CD14-positive monocyte (primary cell): ENCODE results near the gene FGD3. TPM values are rescaled to one million over a fixed set of nuclear protein-coding genes. Genes with fewer than 3 reads are reported as not detected.

Experiments used
- DNase-seq, 3 donors: peaks; one replicate each; pipeline ENCODE4 v3.0.0-alpha.2; 2011 to 2022
- H2AFZ ChIP-seq: 2 replicates; pipeline ENCODE4 v1.6.0; 2012; ENCODE audit warnings: mild to moderate bottlenecking, low read depth, low read length, inconsistent platforms; ENCODE audit not compliant: insufficient read depth, poor library complexity, severe bottlenecking
- H3K27ac ChIP-seq, 2 donors: 1 replicate in 1 of 2; 2 replicates in 1 of 2; pipeline ENCODE4 v1.5.1; 2012 to 2013; ENCODE audit warnings: low read length in 2 of 2, control low read depth in 1 of 2, inconsistent platforms in 1 of 2, low read depth in 1 of 2, mild to moderate bottlenecking in 1 of 2
- H3K27me3 ChIP-seq, 2 donors: one replicate each; pipeline versions ENCODE4 v1.6.0 to v1.6.1; 2011 to 2013; ENCODE audit warnings: low read length in 2 of 2; ENCODE audit not compliant: control insufficient read depth in 2 of 2, insufficient read depth in 2 of 2
- H3K36me3 ChIP-seq, 2 donors: replicated peaks in 1 of 2; 1 replicate in 1 of 2; 2 replicates in 1 of 2; pipeline versions ENCODE4 v1.5.1 to v1.6.1; 2012 to 2013; ENCODE audit warnings: low read length in 2 of 2, control low read depth in 1 of 2, inconsistent platforms in 1 of 2, mild to moderate bottlenecking in 1 of 2; ENCODE audit not compliant: insufficient read depth in 2 of 2, control insufficient read depth in 1 of 2
- H3K4me1 ChIP-seq, 2 donors: 1 replicate in 1 of 2; 2 replicates in 1 of 2; pipeline versions ENCODE4 v1.5.1 to v1.6.1; 2012 to 2013; ENCODE audit warnings: low read length in 2 of 2, control low read depth in 1 of 2, inconsistent platforms in 1 of 2, mild to moderate bottlenecking in 1 of 2, moderate library complexity in 1 of 2; ENCODE audit not compliant: insufficient read depth in 2 of 2, control insufficient read depth in 1 of 2
- H3K4me2 ChIP-seq: replicated peaks from 2 replicates; pipeline ENCODE3; 2012; ENCODE audit warnings: low read length, moderate library complexity, mild to moderate bottlenecking; ENCODE audit not compliant: poor library complexity, severe bottlenecking; ENCODE audit errors: extremely low read depth
- H3K4me3 ChIP-seq, 3 experiments: fragments of 200-600 bp in 1 of 3; sonication (generic) in 1 of 3; replicated peaks in 1 of 3; 1 replicate in 2 of 3; 2 replicates in 1 of 3; pipeline ENCODE4 v1.5.1; 2011 to 2013; ENCODE audit warnings: low read length in 3 of 3, mild to moderate bottlenecking in 3 of 3, control low read depth in 2 of 3, low read depth in 2 of 3, inconsistent platforms in 1 of 3, moderate library complexity in 1 of 3
- H3K79me2 ChIP-seq: 2 replicates; pipeline ENCODE4 v1.6.0; 2012; ENCODE audit warnings: mild to moderate bottlenecking, control low read depth, inconsistent platforms, low read length, moderate library complexity; ENCODE audit not compliant: insufficient read depth
- H3K9ac ChIP-seq: 2 replicates; pipeline ENCODE4 v1.6.0; 2017; ENCODE audit warnings: low read length, mild to moderate bottlenecking; ENCODE audit not compliant: insufficient read depth, poor library complexity, severe bottlenecking
- H3K9me3 ChIP-seq, 2 donors: replicated peaks in 1 of 2; 1 replicate in 1 of 2; 2 replicates in 1 of 2; pipeline versions ENCODE4 v1.5.1 to v1.6.1; 2012 to 2013; ENCODE audit warnings: low read length in 2 of 2, control low read depth in 1 of 2; ENCODE audit not compliant: control insufficient read depth in 1 of 2, insufficient read depth in 1 of 2
- H4K20me1 ChIP-seq: 2 replicates; pipeline ENCODE4 v1.6.0; 2012; ENCODE audit warnings: mild to moderate bottlenecking, low read length, control low read depth, moderate library complexity; ENCODE audit not compliant: insufficient read depth
- H3K27ac Mint-ChIP-seq, 7 donors: one replicate each; pipeline ENCODE4 v1.8.0; 2020; ENCODE audit warnings: mild to moderate bottlenecking in 7 of 7, mixed read lengths in 7 of 7, moderate library complexity in 6 of 7, inconsistent platforms in 2 of 7
- H3K27me3 Mint-ChIP-seq, 3 donors: one replicate each; pipeline ENCODE4 v1.8.0; 2021 to 2022; ENCODE audit warnings: low read depth in 3 of 3, mild to moderate bottlenecking in 3 of 3, mixed read lengths in 3 of 3, moderate library complexity in 3 of 3, inconsistent platforms in 1 of 3
- H3K36me3 Mint-ChIP-seq, 2 donors: one replicate each; pipeline ENCODE4 v1.8.0; 2020; ENCODE audit warnings: mixed read lengths in 2 of 2, inconsistent platforms in 1 of 2, mild to moderate bottlenecking in 1 of 2
- H3K4me1 Mint-ChIP-seq: one replicate; pipeline ENCODE4 v1.8.0; 2020; ENCODE audit warnings: mild to moderate bottlenecking, mixed read lengths
- H3K4me3 Mint-ChIP-seq, 2 donors: one replicate each; pipeline ENCODE4 v1.8.0; 2020; ENCODE audit warnings: mild to moderate bottlenecking in 2 of 2, mixed read lengths in 2 of 2, moderate library complexity in 1 of 2
- H3K9me3 Mint-ChIP-seq, 7 donors: one replicate each; pipeline ENCODE4 v1.8.0; 2020 to 2022; ENCODE audit warnings: mixed read lengths in 7 of 7, mild to moderate bottlenecking in 6 of 7, moderate library complexity in 6 of 7, inconsistent platforms in 2 of 7
- WGBS: methylation state at CpG from one replicate; pipeline ENCODE4 v1.1.5; 2013; ENCODE audit warnings: missing lambda C conversion rate; ENCODE audit not compliant: insufficient coverage; 5-methylcytosine and 5-hydroxymethylcytosine counted together
- intact Hi-C, 2 donors: fragments of 100-400 bp; cut with micrococcal nuclease; formaldehyde crosslinking; loops; one replicate each; pipeline versions ENCODE4 v1.15.0 to v1.15.1; 2023
- polyA plus RNA-seq, 3 donors: library from polyadenylated mRNA; depleted of rRNA in 1 of 3; unstranded in 2 of 3; stranded (reverse) in 1 of 3; fragments of 300-500 nt in 2 of 3; fragments of >200 nt in 1 of 3; fragmentation: Illumina TruSeq in 2 of 3; gene quantifications; 1 replicate in 2 of 3; 2 replicates in 1 of 3; pipeline ENCODE4 v1.2.3, GENCODE V29; 2012 to 2021
- TF ChIP-seq, protein P1 (sequence below): fragments of 200-600 bp; IDR thresholded peaks from one replicate; pipeline ENCODE4 v1.8.0; 2022; ENCODE audit warnings: antibody characterized with exemption, mild to moderate bottlenecking

The FGD3 gene
- polyA plus RNA-seq, 3 donors: 32.4 to 120 (median 56.2) TPM

DNA sequence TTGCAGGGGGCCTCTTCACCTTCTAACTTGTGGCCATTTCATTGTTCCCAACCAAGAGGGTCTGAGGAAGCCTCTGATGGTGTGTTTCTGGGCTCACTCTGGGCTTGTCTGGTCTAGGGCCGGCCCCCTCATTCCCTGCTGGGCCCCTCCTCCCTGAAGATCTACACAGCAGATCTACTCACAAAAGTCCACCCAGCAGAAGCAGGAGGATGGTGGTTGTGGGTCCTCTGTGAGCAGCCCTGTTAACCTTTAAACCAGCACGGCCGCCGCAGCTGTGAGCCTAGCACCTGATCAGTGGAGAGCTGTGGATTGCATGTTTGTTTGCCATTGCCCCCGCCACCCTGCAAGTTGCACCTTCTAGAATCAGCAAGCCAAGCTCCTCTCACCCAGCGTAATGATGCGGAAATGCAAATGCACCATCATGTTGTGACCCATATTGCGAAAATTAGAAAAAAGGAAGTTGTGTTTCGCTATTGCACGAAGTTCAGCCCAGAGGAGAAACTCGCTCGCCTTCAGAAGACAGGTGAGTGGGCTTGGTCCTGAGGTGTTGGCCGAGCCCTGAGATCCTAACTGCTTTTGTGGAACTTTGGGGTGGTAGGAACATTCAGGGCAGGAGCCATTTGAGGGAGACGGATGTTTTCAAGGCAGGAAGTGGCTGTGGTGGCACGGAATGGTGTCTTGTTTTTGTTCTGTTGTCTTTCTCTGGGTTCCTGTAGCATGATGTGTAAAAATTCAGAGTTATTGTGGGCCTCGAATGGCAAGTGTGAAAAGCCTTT lies 16.7 kb downstream of the FGD3 start:
- 0% methylated on average over 15 of the region's 16 CpGs for WGBS
- peak overlapping the region; percentile 92 for H3K9ac ChIP-seq

DNA sequence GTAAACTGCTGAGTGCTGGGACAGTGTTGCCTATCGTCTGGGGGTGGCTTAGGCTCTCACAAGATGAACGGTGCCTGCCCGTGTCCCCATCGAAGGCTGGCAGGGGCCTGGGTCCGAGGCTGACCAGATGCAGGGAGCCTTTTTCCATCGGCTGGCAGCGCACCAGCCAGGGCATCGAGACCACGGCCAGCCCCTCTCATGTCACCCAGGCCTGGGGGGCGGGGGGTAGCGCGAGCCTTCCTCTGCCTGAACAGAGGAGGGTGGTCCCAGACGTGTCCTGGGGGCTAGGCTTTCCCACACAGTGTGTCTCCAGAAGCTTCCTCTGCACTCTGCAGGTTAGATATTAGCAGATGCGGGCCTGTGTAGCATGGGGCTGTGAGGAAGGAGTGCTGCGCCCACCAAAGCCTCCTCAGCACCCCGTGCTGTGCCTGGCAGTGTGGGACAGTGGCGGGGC lies 17.3 kb downstream of the FGD3 start:
- Histone ChIP-seq H3K36me3 (peaks cover 3 to 15% of the 10 kb centered on the region in 2 donors), H2AFZ (peak overlapping the region; percentile 84), H4K20me1 (peaks cover 49% of the 10 kb centered on the region), H3K4me2 (peak overlapping the region; percentile 98), H3K4me3 (peak overlapping the region; percentile 60 to 94 (median 90)), H3K4me1 (peaks cover 55 to 63% of the 10 kb centered on the region in 2 donors), H3K9ac (peak overlapping the region; percentile 92), H3K27me3 (no peaks in the 10 kb centered on the region), H3K9me3 (peaks cover 6 to 10% of the 10 kb centered on the region in 2 donors), H3K79me2 (peaks cover 69% of the 10 kb centered on the region), H3K27ac (peak overlapping the region; percentile 91 to 97)
- peaks cover 56% of the 10 kb centered on the region for H3K4me1 Mint-ChIP-seq
- intact Hi-C loops: loop anchor here (10.0 kb wide), 3 partner anchors 130 to 490 kb away; partner anchors contain the start of genes CARD19 (in 1 of the 2), FAM120A (in 1 of the 2) and FAM120AOS (in 1 of the 2)
- under 1% methylated on average over 17 of the region's 17 CpGs for WGBS
- no peaks in the 10 kb centered on the region for H3K27me3 Mint-ChIP-seq
- TF ChIP-seq, protein P1, sequence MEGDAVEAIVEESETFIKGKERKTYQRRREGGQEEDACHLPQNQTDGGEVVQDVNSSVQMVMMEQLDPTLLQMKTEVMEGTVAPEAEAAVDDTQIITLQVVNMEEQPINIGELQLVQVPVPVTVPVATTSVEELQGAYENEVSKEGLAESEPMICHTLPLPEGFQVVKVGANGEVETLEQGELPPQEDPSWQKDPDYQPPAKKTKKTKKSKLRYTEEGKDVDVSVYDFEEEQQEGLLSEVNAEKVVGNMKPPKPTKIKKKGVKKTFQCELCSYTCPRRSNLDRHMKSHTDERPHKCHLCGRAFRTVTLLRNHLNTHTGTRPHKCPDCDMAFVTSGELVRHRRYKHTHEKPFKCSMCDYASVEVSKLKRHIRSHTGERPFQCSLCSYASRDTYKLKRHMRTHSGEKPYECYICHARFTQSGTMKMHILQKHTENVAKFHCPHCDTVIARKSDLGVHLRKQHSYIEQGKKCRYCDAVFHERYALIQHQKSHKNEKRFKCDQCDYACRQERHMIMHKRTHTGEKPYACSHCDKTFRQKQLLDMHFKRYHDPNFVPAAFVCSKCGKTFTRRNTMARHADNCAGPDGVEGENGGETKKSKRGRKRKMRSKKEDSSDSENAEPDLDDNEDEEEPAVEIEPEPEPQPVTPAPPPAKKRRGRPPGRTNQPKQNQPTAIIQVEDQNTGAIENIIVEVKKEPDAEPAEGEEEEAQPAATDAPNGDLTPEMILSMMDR: no peak
- peak overlapping the region; percentile 96 to 100 (median 99) for H3K27ac Mint-ChIP-seq
- peaks cover 10 to 44% of the 10 kb centered on the region in 2 donors for H3K36me3 Mint-ChIP-seq
- H3K4me3 Mint-ChIP-seq: peak overlapping the region; percentile 97 to 100
- DNase-seq: no peak
- peaks cover 9 to 12% (median 11%) of the 10 kb centered on the region in 7 donors for H3K9me3 Mint-ChIP-seq

More for the DNA sequence above, 16.7 kb downstream of the FGD3 start:
- TF ChIP-seq, protein P1: no peak
- peak overlapping the region; percentile 60 to 94 (median 90) for H3K4me3 ChIP-seq
- H3K4me1 Mint-ChIP-seq: peaks cover 50% of the 10 kb centered on the region
- no peaks in the 10 kb centered on the region for H3K27me3 ChIP-seq
- H3K9me3 Mint-ChIP-seq: peaks cover 9 to 12% (median 11%) of the 10 kb centered on the region in 7 donors
- intact Hi-C loops: loop anchor here (10.0 kb wide), 3 partner anchors 131 to 491 kb away; partner anchors contain the start of genes CARD19 (in 1 of the 2), FAM120A (in 1 of the 2) and FAM120AOS (in 1 of the 2)
- H3K27me3 Mint-ChIP-seq: no peaks in the 10 kb centered on the region
- peak overlapping the region; percentile 98 for H3K4me2 ChIP-seq
- peak overlapping the region; percentile 96 to 100 (median 99) for H3K27ac Mint-ChIP-seq
- peak overlapping the region; percentile 84 for H2AFZ ChIP-seq
- peaks cover 49 to 56% of the 10 kb centered on the region in 2 donors for H3K4me1 ChIP-seq
- peak overlapping the region; percentile 91 to 97 for H3K27ac ChIP-seq
- peaks cover 10 to 38% of the 10 kb centered on the region in 2 donors for H3K36me3 Mint-ChIP-seq
- peaks cover 63% of the 10 kb centered on the region for H3K79me2 ChIP-seq
- H3K36me3 ChIP-seq: peaks cover 1 to 9% of the 10 kb centered on the region in 2 donors
- peaks cover 43% of the 10 kb centered on the region for H4K20me1 ChIP-seq
- H3K9me3 ChIP-seq: peaks cover 6 to 10% of the 10 kb centered on the region in 2 donors
- DNase-seq: peak; percentile 84 to 89 (median 87)
- peak overlapping the region; percentile 97 to 100 for H3K4me3 Mint-ChIP-seq
